Muscle layer of colon (tissue), 2 donors: ENCODE data around the gene ZIC5.

Source experiments
- H3K27ac ChIP-seq: one replicate; pipeline ENCODE4 v1.7.0; 2013; ENCODE audit warnings: low read depth, mild to moderate bottlenecking, low read length, moderate library complexity
- H3K27me3 ChIP-seq, 2 donors: one replicate each; pipeline ENCODE4 v1.7.0; 2013; ENCODE audit warnings: low read length in 2 of 2, mild to moderate bottlenecking in 2 of 2; ENCODE audit not compliant: insufficient read depth in 2 of 2, control insufficient read depth in 1 of 2
- H3K36me3 ChIP-seq: one replicate; pipeline ENCODE4 v1.7.0; 2013; ENCODE audit warnings: mild to moderate bottlenecking, low read length; ENCODE audit not compliant: insufficient read depth
- H3K4me1 ChIP-seq: one replicate; pipeline ENCODE4 v1.7.0; 2013; ENCODE audit warnings: mild to moderate bottlenecking, low read length; ENCODE audit not compliant: insufficient read depth
- H3K4me3 ChIP-seq, 2 donors: one replicate each; pipeline ENCODE4 v1.7.0; 2013; ENCODE audit warnings: low read length in 2 of 2, low read depth in 1 of 2, mild to moderate bottlenecking in 1 of 2, moderate library complexity in 1 of 2
- H3K9ac ChIP-seq: one replicate; pipeline ENCODE4 v1.7.0; 2013; ENCODE audit warnings: low read length
- H3K9me3 ChIP-seq: one replicate; pipeline ENCODE4 v1.7.0; 2013; ENCODE audit warnings: mild to moderate bottlenecking, low read length
- donor health status: abdominal sarcoma.
- donor health status: Adenocarcinoma of cecum.

ZIC5 gene

GRCh38 chr13:99978799-99979452, 7.4 kb upstream of the ZIC5 start:
- no peaks in the 10 kb centered on the region for H3K36me3 ChIP-seq
- H3K27ac ChIP-seq = no peak overlapping the region
- peaks cover 77 to 93% of the 10 kb centered on the region in 2 donors for H3K27me3 ChIP-seq
- peaks cover 13% of the 10 kb centered on the region for H3K4me1 ChIP-seq
- H3K9ac ChIP-seq = no peak overlapping the region
- H3K9me3 ChIP-seq = peaks cover 20% of the 10 kb centered on the region
- H3K4me3 ChIP-seq = no peak overlapping the region

GRCh38 chr13:99977912-99978798, 6.6 kb upstream of the ZIC5 start:
- Histone ChIP-seq H3K27ac (no peak overlapping the region), H3K36me3 (no peaks in the 10 kb centered on the region), H3K4me1 (peaks cover 13% of the 10 kb centered on the region), H3K4me3 (no peak overlapping the region), H3K27me3 (peaks cover 77 to 93% of the 10 kb centered on the region in 2 donors), H3K9ac (no peak overlapping the region), H3K9me3 (peaks cover 20% of the 10 kb centered on the region)

GRCh38 chr13:99977334-99977911, 5.9 kb upstream of the ZIC5 start:
- Histone ChIP-seq H3K4me3 (no peak overlapping the region), H3K27me3 (peaks cover 79 to 93% of the 10 kb centered on the region in 2 donors), H3K36me3 (no peaks in the 10 kb centered on the region), H3K9ac (no peak overlapping the region), H3K4me1 (peaks cover 13% of the 10 kb centered on the region), H3K27ac (no peak overlapping the region), H3K9me3 (peaks cover 19% of the 10 kb centered on the region)

DNA sequence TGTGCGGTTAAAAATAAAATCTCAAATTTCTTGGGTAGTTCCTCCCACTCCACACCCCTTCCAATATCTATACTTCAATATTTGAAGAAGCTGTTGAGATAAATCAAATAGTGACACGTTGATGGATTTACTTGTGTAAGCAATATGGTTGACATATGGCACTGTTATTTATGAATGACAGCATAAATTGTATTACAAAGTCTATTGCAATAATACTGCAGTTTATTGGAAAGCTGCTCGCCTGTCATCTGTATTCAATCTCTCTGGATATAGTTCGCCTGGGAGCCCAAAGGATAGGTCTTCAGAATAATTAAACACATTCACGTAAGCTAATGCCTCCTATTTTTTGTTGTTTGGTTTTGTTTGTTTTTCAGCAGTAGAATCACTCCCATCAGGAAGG, 5.0 kb upstream of the ZIC5 start:
- Histone ChIP-seq H3K9ac (no peak overlapping the region), H3K4me1 (peaks cover 20% of the 10 kb centered on the region), H3K36me3 (no peaks in the 10 kb centered on the region), H3K27me3 (peaks cover 87 to 95% of the 10 kb centered on the region in 2 donors), H3K27ac (no peak overlapping the region), H3K4me3 (no peak overlapping the region), H3K9me3 (peaks cover 25% of the 10 kb centered on the region)

DNA sequence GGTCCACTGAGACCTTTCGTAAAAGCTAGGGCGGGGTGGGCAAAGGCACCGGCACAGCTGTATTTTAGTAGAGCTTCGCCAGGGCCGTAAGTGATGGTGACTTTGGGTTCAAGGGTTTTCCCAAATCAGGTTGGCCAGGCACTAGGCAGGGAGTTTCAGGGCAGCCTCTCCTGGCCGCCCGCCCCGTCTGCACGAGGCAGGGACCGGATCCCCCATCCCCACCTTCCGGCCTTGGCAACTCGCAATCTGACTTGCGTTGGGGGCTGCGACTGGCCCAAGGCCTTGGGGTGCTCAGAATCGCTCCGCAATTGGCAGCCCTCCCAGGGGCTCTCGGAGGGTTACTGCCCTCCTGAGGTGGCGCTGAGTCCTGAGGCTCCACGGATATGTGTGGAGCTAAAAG, 4.1 kb upstream of the ZIC5 start:
- H3K4me3 ChIP-seq = no peak overlapping the region
- H3K4me1 ChIP-seq = peaks cover 21% of the 10 kb centered on the region
- peaks cover 25% of the 10 kb centered on the region for H3K9me3 ChIP-seq
- H3K9ac ChIP-seq = no peak overlapping the region
- H3K27ac ChIP-seq = no peak overlapping the region
- H3K36me3 ChIP-seq = no peaks in the 10 kb centered on the region
- H3K27me3 ChIP-seq = peaks cover 91 to 94% of the 10 kb centered on the region in 2 donors

DNA sequence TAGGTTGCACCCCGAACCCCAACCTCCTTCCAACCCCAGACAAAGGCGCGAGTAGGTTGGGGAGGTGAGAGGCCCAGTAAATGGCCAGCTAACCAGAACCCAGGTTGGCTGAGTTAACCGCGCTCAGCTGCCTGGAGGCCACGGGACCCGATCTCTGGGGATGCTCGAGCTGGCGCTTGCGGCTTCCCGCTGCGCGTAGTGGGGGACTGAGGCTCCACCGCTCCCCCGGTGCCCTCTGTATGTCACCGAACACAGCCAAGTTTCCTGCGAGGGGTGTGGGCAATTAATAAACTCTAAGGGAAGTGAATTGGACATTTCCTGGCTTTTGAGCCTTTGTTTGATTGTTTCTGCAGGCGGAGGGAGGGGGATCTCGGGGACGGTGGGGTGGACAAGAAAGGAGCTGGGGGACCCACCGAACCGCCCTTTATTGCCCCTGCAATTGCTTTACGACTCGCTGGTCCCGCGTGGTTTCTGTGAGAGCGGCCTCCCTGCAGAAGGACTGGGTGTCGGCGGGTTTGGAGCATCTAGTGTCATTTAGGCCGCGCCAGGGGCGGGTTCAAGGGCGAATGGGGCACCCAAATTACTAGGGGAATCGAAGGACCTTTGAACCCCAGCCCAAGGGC, 3.5 kb upstream of the ZIC5 start:
- Histone ChIP-seq H3K9me3 (peaks cover 25% of the 10 kb centered on the region), H3K4me3 (no peak overlapping the region), H3K4me1 (peaks cover 21% of the 10 kb centered on the region), H3K9ac (no peak overlapping the region), H3K27ac (no peak overlapping the region), H3K27me3 (peaks cover 88 to 91% of the 10 kb centered on the region in 2 donors), H3K36me3 (no peaks in the 10 kb centered on the region)

DNA sequence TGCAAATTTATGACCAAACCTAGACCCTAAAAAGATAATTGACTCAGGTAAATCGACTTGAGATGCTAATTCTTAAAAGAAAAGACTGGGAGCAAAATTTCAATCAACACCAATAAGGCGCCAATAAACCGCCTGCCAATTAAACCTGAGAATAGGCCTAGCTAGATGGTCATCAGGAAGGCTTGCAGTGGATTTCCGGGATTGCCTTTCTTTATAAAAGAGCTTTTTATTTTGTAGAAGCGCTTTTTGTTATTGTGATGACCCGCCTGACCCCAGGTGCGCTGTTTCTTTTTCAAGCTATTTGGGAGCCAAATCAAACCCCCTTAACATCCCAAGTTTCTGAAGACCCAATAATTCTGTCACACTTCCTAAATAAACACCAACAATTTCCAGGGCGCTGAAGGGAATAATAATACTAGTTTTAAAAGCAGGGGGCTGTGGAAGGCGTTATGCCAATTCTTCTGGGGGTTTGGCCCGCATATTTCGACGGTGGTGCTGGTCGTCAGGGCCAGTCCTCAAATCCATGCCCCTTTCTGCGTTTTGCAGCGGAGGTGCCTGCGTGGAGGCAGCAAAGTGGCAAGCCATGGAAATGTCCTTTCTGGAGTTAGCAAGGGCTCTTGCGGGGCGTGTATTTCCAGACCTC, 2.9 kb upstream of the ZIC5 start:
- no peak overlapping the region for H3K9ac ChIP-seq
- H3K9me3 ChIP-seq = peaks cover 25% of the 10 kb centered on the region
- no peak overlapping the region for H3K4me3 ChIP-seq
- H3K4me1 ChIP-seq = peaks cover 15% of the 10 kb centered on the region
- no peaks in the 10 kb centered on the region for H3K36me3 ChIP-seq
- H3K27me3 ChIP-seq = peaks cover 81 to 91% of the 10 kb centered on the region in 2 donors
- H3K27ac ChIP-seq = no peak overlapping the region

GRCh38 chr13:99973808-99974185, 2.2 kb upstream of the ZIC5 start:
- Histone ChIP-seq H3K27ac (no peak overlapping the region), H3K36me3 (no peaks in the 10 kb centered on the region), H3K27me3 (peaks cover 81 to 91% of the 10 kb centered on the region in 2 donors), H3K4me3 (no peak overlapping the region), H3K9ac (no peak overlapping the region), H3K4me1 (peaks cover 18% of the 10 kb centered on the region), H3K9me3 (peaks cover 25% of the 10 kb centered on the region)

GRCh38 chr13:99973163-99973807, 1.7 kb upstream of the ZIC5 start:
- peaks cover 80 to 91% of the 10 kb centered on the region in 2 donors for H3K27me3 ChIP-seq
- no peaks in the 10 kb centered on the region for H3K36me3 ChIP-seq
- no peak overlapping the region for H3K9ac ChIP-seq
- H3K4me1 ChIP-seq = peaks cover 16% of the 10 kb centered on the region
- H3K4me3 ChIP-seq = no peak overlapping the region
- H3K9me3 ChIP-seq = peaks cover 25% of the 10 kb centered on the region
- no peak overlapping the region for H3K27ac ChIP-seq

- peaks cover 15% of the 10 kb centered on the region for H3K4me1 ChIP-seq
- H3K27me3 ChIP-seq = peaks cover 78 to 91% of the 10 kb centered on the region in 2 donors
- H3K9me3 ChIP-seq = peaks cover 21% of the 10 kb centered on the region
- H3K4me3 ChIP-seq = no peak overlapping the region
- no peak overlapping the region for H3K9ac ChIP-seq
- no peak overlapping the region for H3K27ac ChIP-seq
- no peaks in the 10 kb centered on the region for H3K36me3 ChIP-seq
Measured at GRCh38 chr13:99972190-99972731, 694 bp upstream of the ZIC5 start.
